GM18951 (cell line): ENCODE measurements around the gene MAP3K9.

Experiments used
- POLR2A ChIP-seq: IDR thresholded peaks from 4 replicates; pipeline ENCODE4 v1.6.1; 2011; ENCODE audit warnings: mild to moderate bottlenecking; ENCODE audit not compliant: insufficient read length, insufficient read depth; ENCODE audit errors: extremely low read depth
- in situ Hi-C: fragments of 300-500 bp; cut with MboI; formaldehyde crosslinking; loops from one replicate; pipeline ENCODE4 v1.12.0; 2022; ENCODE audit warnings: low sequenced_read_pairs, mixed read lengths, inconsistent platforms; ENCODE audit not compliant: unreplicated experiment

The MAP3K9 gene

GRCh38 chr14:70754991-70755390 lies 54.3 kb downstream of the MAP3K9 start:
- in situ Hi-C loops = no loop called here
- no peak for TF ChIP-seq POLR2A

DNA sequence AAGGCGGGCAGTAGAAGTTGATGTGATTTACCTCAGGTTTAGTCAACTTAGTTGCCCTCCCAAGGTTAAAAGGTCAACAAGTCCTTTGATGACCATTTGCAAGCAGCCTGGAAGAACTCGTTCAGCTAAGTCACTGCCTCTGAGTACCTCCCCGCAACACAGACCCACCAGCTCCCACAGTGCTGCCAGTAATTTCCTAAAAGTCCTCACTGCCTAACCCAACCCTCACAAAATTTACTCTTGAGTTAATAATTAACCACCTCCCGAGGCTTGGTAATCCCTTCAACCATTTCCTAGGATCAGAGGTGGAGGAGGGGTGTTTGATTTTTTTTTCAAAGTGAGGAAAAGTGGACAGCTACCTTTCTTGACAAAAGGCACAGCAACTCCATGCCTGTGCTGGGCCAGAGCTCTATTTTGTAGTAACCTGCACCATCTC lies 55.8 kb downstream of the MAP3K9 start:
- in situ Hi-C loops = no loop called here
- TF ChIP-seq POLR2A = no peak

DNA sequence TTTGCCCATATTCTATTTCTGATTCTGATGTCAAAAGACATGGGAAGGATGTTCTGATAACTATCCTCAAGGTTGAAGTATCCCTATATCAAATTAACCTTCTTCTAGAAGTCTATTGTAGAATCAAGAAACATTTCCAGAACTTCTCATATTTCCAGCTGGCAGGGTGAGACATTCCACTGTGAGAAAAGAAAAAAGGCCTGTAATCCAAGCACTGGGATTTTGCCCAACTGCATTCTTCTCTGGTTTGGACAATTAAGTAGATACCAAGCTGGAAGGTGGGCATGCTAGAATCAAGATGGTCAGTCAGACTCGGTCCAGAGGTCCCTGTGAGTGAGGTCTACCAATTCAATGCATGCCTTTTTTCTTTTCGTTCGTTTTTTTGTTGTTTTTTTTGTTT lies 60.9 kb downstream of the MAP3K9 start:
- in situ Hi-C loops = no loop called here
- no peak for TF ChIP-seq POLR2A

- in situ Hi-C loops = no loop called here
- no peak for TF ChIP-seq POLR2A
Measured at GRCh38 chr14:70744641-70745040, 64.7 kb downstream of the MAP3K9 start.

- no peak for TF ChIP-seq POLR2A
Measured at GRCh38 chr14:70742316-70742715, 67.0 kb downstream of the MAP3K9 start.

GRCh38 chr14:70741482-70741881 lies 67.8 kb downstream of the MAP3K9 start:
- in situ Hi-C loops = no loop called here
- no peak for TF ChIP-seq POLR2A

More at GRCh38 chr14:70742316-70742715, 67.0 kb downstream of the MAP3K9 start:
- in situ Hi-C loops = no loop called here

- in situ Hi-C loops = no loop called here
- no peak for TF ChIP-seq POLR2A
Measured at GRCh38 chr14:70735043-70735442, 74.3 kb downstream of the MAP3K9 start.

- no peak for TF ChIP-seq POLR2A
- in situ Hi-C loops = no loop called here
Measured at GRCh38 chr14:70731447-70732239, 77.7 kb downstream of the MAP3K9 start.

- in situ Hi-C loops = no loop called here
- TF ChIP-seq POLR2A = no peak
Measured at GRCh38 chr14:70730393-70730792, 78.9 kb downstream of the MAP3K9 start.

GRCh38 chr14:70726651-70727375 lies 82.5 kb downstream of the MAP3K9 start:
- in situ Hi-C loops = no loop called here
- TF ChIP-seq POLR2A = no peak

DNA sequence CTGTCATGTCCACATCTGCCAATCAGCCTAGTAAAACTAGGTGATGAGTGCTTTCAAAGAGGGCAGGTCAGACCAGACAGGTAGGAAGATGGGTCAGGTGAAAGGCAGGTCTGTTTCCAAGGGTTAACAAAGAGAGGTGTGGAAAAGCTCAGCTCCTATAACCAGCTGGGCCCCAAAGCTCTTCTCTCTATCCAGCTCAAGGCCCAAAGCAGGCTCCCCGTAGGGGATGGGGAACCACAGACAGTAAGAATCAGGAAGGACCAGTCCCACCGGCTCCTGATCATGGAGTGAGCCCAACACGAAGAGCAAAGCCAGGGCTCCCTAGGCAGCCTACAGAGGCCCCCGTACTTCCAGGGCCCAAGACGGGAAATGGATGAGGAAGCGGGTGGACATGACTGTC lies 84.4 kb downstream of the MAP3K9 start:
- in situ Hi-C loops = loop anchor here (25.0 kb wide), 1 partner anchor 237 kb away; no protein-coding TSS in a partner anchor
- no peak for TF ChIP-seq POLR2A

DNA sequence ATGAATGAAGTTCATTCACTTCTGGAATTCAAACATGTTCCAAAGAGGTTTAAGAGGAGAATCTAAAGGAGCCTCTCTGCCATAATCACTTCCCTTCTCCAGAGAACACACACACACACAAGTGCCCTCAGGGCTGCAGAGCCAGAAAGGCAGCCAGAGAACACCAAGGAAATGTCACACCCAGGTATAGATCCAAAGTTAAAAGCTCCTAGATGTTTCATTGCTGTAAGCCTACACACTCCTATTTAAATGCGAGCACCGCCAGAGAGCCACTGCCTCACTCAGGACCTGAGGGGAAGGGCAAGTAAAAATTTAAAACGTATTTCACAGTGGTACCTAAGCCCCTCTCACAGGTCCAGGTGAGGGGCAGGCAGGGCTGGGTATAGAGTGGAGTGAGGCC lies 85.2 kb downstream of the MAP3K9 start:
- in situ Hi-C loops = loop anchor here (25.0 kb wide), 1 partner anchor 238 kb away; no protein-coding TSS in a partner anchor

DNA sequence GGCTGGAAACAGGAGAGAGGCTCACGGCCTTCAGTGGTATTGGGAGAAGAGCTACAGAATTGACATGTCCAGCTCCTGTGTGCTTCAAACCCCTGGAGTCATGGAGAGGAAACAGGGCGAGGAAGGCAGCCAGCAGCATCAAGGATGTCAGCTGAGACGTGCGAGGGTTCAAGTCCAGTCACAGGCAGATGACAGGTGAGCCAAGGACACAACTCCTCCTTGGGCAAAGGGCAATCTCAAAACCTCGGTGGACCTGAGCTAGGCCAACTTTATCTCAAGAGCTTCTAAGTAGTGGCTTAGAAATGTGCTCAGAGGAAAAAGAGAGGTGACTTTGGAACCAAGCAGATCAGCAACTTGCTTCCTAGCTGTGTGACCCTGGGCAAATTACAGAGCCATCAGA lies 86.0 kb downstream of the MAP3K9 start:
- TF ChIP-seq POLR2A = no peak
- in situ Hi-C loops = loop anchor here (25.0 kb wide), 1 partner anchor 239 kb away; no protein-coding TSS in a partner anchor

More for the DNA sequence above, 85.2 kb downstream of the MAP3K9 start:
- TF ChIP-seq POLR2A = no peak
